ENCODE results near the gene SPO11.

SPO11 gene

DNA sequence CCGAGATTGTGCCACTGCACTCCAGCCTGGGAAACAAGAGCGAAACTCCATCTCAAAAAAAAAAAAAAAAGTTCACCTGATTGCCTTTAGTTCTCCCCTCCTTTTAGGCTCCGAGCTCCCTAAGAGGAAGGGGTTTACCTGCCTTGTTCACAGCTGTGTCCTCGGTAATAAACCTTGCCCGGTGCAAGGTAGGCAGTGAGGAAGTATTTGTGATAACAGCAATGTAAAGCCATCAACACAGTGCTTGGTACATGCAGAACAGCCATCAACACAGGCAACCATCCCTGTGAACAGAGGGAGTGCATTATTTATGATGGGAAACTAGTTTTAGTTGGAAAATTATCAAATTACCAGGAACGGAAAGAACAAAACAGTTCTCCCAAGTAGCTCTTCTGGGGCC, 1.8 kb upstream of the SPO11 start:
- no peak overlapping the region for H3K4me3 ChIP-seq (ENCODE audit: insufficient read depth in 1 of 2, low read depth in 1 of 2, low read length in 2 of 2)
- H3K79me1 ChIP-seq (replicated peaks; ENCODE audit: low read length, poor library complexity, severe bottlenecking), result no peaks in the 10 kb centered on the region
- H3K18ac ChIP-seq (ENCODE audit: low read depth in 1 of 2, low read length in 2 of 2), result no peak overlapping the region
- no peak overlapping the region for H2BK12ac ChIP-seq (ENCODE audit: low read length in 2 of 2)
- WGBS, result 92% methylated on average over 5 of the region's 6 CpGs
- H4K91ac ChIP-seq (ENCODE audit: low read length), result no peak overlapping the region
- no peak overlapping the region for H2BK15ac ChIP-seq (ENCODE audit: low read depth, poor library complexity, severe bottlenecking)
- no peak overlapping the region for H2AK5ac ChIP-seq (ENCODE audit: low read length, severe bottlenecking)
- peaks cover 29 to 45% of the 10 kb centered on the region in 2 experiments for H3K27me3 ChIP-seq (ENCODE audit: control insufficient read depth in 1 of 2, insufficient read depth in 1 of 2, low read length in 2 of 2)
- DNase-seq, result no peak
- H2BK5ac ChIP-seq (ENCODE audit: low read depth, low read length, poor library complexity, severe bottlenecking), result no peak overlapping the region
- no peak overlapping the region for H3K4ac ChIP-seq (ENCODE audit: low read depth in 1 of 2, low read length in 2 of 2)
- H3K4me2 ChIP-seq (ENCODE audit: low read length, poor library complexity, severe bottlenecking), result no peak overlapping the region
- no peaks in the 10 kb centered on the region for H3K36me3 ChIP-seq (ENCODE audit: control insufficient read depth in 1 of 2, insufficient read depth in 2 of 2, low read depth in 1 of 2, low read length in 2 of 2)
- no peak overlapping the region for H3K14ac ChIP-seq (ENCODE audit: low read length in 2 of 2)
- peaks cover 5% of the 10 kb centered on the region for H3K4me1 ChIP-seq (ENCODE audit: control insufficient read depth, insufficient read depth, low read depth, low read length)
- no peak overlapping the region for H4K8ac ChIP-seq (ENCODE audit: low read length)
- H2AFZ ChIP-seq (ENCODE audit: low read depth, low read length), result no peak overlapping the region
- H3K9me3 ChIP-seq (ENCODE audit: control insufficient read depth, low read length), result no peaks in the 10 kb centered on the region
- no peak overlapping the region for H2BK120ac ChIP-seq (ENCODE audit: low read depth, low read length)
- no peak overlapping the region for H3K23ac ChIP-seq (ENCODE audit: low read length in 2 of 2)
- H3K27ac ChIP-seq (ENCODE audit: low read length, poor library complexity, severe bottlenecking), result no peak overlapping the region
- no peak overlapping the region for H3K9ac ChIP-seq (ENCODE audit: low read length)

DNA sequence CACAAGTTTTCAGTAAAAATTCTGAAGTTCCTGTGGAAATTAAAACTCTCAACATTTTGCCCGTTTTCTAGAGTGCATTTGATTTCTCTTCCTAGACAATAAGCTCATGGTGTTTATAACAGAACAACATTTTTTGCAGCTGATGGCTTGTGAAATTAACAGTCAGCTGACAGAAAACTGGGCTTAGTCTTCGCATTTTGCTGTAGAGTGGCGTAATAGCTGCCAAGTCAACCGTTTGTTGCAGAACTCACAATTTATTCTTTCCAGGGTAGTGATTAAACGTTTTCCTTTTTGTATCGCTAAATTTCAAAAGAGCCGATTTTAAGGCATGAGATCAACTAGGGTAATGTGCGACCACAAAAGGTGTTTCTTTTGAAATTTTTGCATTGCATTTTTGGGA, 1.4 kb downstream of the SPO11 start:
- Histone ChIP-seq H3K18ac (ENCODE audit: low read depth in 1 of 2, low read length in 2 of 2) (no peak overlapping the region), H2BK5ac (ENCODE audit: low read depth, low read length, poor library complexity, severe bottlenecking) (no peak overlapping the region), H2AFZ (ENCODE audit: low read depth, low read length) (no peak overlapping the region), H3K14ac (ENCODE audit: low read length in 2 of 2) (no peak overlapping the region), H3K23ac (ENCODE audit: low read length in 2 of 2) (no peak overlapping the region), H3K27ac (ENCODE audit: low read length, poor library complexity, severe bottlenecking) (no peak overlapping the region), H2BK15ac (ENCODE audit: low read depth, poor library complexity, severe bottlenecking) (no peak overlapping the region), H3K27me3 (ENCODE audit: control insufficient read depth in 1 of 2, insufficient read depth in 1 of 2, low read length in 2 of 2) (peaks cover 18 to 32% of the 10 kb centered on the region in 2 experiments), H3K4me3 (ENCODE audit: insufficient read depth in 1 of 2, low read depth in 1 of 2, low read length in 2 of 2) (no peak overlapping the region), H2AK5ac (ENCODE audit: low read length, severe bottlenecking) (no peak overlapping the region), H4K91ac (ENCODE audit: low read length) (no peak overlapping the region), H4K8ac (ENCODE audit: low read length) (no peak overlapping the region), H3K36me3 (ENCODE audit: control insufficient read depth in 1 of 2, insufficient read depth in 2 of 2, low read depth in 1 of 2, low read length in 2 of 2) (no peaks in the 10 kb centered on the region), H2BK120ac (ENCODE audit: low read depth, low read length) (no peak overlapping the region), H2BK12ac (ENCODE audit: low read length in 2 of 2) (no peak overlapping the region), H3K4ac (ENCODE audit: low read depth in 1 of 2, low read length in 2 of 2) (no peak overlapping the region), H3K9me3 (ENCODE audit: control insufficient read depth, low read length) (no peaks in the 10 kb centered on the region), H3K9ac (ENCODE audit: low read length) (peak overlapping the region; percentile 66), H3K79me1 (replicated peaks; ENCODE audit: low read length, poor library complexity, severe bottlenecking) (no peaks in the 10 kb centered on the region), H3K4me1 (ENCODE audit: control insufficient read depth, insufficient read depth, low read depth, low read length) (peaks cover 1% of the 10 kb centered on the region), H3K4me2 (ENCODE audit: low read length, poor library complexity, severe bottlenecking) (no peak overlapping the region)
- DNase-seq, result no peak
- 83% methylated on average over 7 of the region's 8 CpGs for WGBS

DNA sequence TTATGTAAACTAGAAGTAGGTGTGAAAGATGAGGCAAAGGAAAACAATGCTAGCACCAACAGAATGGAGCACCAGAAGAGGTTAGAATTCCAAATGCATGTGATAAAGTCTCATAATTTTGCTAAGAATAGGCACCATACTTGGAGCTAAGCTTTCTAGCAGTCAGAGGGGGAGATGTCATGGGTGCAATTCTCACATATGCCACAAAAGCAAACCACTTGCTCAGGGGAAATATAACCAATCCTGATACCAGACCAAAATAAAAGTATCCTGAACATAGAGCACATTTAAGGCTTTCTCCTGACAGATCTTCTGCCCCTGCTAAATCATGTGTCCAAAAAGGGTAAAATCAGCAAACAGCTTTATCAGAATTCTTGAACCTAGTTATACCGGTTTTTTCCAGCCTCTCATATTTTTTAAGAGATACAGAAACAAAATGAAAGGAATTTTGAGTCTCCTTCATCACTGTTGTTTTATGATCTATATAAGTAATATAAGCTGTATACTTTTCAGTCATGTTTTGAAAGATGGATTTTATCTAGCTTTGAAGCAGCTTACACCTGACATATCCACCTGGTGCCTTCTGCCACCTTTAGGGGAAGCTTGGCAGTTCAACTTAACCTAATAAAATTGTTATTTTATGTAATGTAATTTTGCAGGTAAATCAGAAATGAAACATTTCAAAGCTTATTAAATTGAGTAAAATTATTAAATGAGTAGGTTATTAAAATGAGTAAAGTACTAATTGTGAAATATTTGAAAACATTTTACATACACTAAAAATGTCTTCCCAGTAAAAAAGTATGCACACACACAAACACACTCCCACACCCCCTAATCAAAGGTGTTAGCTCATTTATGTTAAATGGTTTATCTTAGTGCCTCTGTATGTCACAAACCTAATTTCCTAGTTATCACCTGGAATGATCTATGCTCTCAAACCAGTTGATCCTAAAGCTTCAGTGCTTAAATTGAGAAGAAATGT, 2.8 kb downstream of the SPO11 start:
- no peak overlapping the region for H4K91ac ChIP-seq (ENCODE audit: low read length)
- WGBS, result no CpG with 5 or more reads among the region's 1 CpG
- H3K79me1 ChIP-seq (replicated peaks; ENCODE audit: low read length, poor library complexity, severe bottlenecking), result no peaks in the 10 kb centered on the region
- no peaks in the 10 kb centered on the region for H3K36me3 ChIP-seq (ENCODE audit: control insufficient read depth in 1 of 2, insufficient read depth in 2 of 2, low read depth in 1 of 2, low read length in 2 of 2)
- H2BK15ac ChIP-seq (ENCODE audit: low read depth, poor library complexity, severe bottlenecking), result no peak overlapping the region
- H3K9ac ChIP-seq (ENCODE audit: low read length), result no peak overlapping the region
- H3K27me3 ChIP-seq (ENCODE audit: control insufficient read depth in 1 of 2, insufficient read depth in 1 of 2, low read length in 2 of 2), result peaks cover 16 to 19% of the 10 kb centered on the region in 2 experiments
- no peak for DNase-seq
- H3K9me3 ChIP-seq (ENCODE audit: control insufficient read depth, low read length), result no peaks in the 10 kb centered on the region
- no peak overlapping the region for H2AFZ ChIP-seq (ENCODE audit: low read depth, low read length)
- no peak overlapping the region for H2BK120ac ChIP-seq (ENCODE audit: low read depth, low read length)
- no peak overlapping the region for H3K14ac ChIP-seq (ENCODE audit: low read length in 2 of 2)
- H3K27ac ChIP-seq (ENCODE audit: low read length, poor library complexity, severe bottlenecking), result no peak overlapping the region
- no peak overlapping the region for H3K4me3 ChIP-seq (ENCODE audit: insufficient read depth in 1 of 2, low read depth in 1 of 2, low read length in 2 of 2)
- H3K18ac ChIP-seq (ENCODE audit: low read depth in 1 of 2, low read length in 2 of 2), result no peak overlapping the region
- H3K4me1 ChIP-seq (ENCODE audit: control insufficient read depth, insufficient read depth, low read depth, low read length), result peaks cover 1% of the 10 kb centered on the region
- H3K4ac ChIP-seq (ENCODE audit: low read depth in 1 of 2, low read length in 2 of 2), result no peak overlapping the region
- H3K23ac ChIP-seq (ENCODE audit: low read length in 2 of 2), result no peak overlapping the region
- no peak overlapping the region for H3K4me2 ChIP-seq (ENCODE audit: low read length, poor library complexity, severe bottlenecking)
- no peak overlapping the region for H2AK5ac ChIP-seq (ENCODE audit: low read length, severe bottlenecking)
- H2BK5ac ChIP-seq (ENCODE audit: low read depth, low read length, poor library complexity, severe bottlenecking), result no peak overlapping the region
- H4K8ac ChIP-seq (ENCODE audit: low read length), result no peak overlapping the region
- no peak overlapping the region for H2BK12ac ChIP-seq (ENCODE audit: low read length in 2 of 2)

DNA sequence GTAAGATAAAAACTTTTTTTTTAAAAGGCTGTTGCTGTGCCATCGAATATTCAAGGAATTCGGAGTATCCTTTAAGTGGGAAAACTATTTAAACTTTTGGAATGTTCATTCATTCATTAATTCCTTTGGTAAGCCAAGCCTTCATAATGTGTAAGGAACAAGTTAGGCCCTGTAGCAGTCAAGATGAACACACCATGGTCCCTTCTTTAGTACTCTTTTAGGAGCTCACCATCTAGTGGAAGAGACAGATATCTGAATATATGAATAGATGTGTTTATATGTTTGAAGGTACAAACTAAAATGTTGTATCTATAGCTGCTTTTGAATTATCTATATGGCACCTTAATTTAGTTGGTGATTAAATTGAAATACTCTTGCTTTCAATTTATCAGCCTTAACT, 5.8 kb downstream of the SPO11 start:
- Histone ChIP-seq H2AK5ac (ENCODE audit: low read length, severe bottlenecking) (no peak overlapping the region), H2BK5ac (ENCODE audit: low read depth, low read length, poor library complexity, severe bottlenecking) (no peak overlapping the region), H4K8ac (ENCODE audit: low read length) (no peak overlapping the region), H3K79me1 (replicated peaks; ENCODE audit: low read length, poor library complexity, severe bottlenecking) (no peaks in the 10 kb centered on the region), H3K27me3 (ENCODE audit: control insufficient read depth in 1 of 2, insufficient read depth in 1 of 2, low read length in 2 of 2) (peaks cover 12 to 16% of the 10 kb centered on the region in 2 experiments), H3K9me3 (ENCODE audit: control insufficient read depth, low read length) (no peaks in the 10 kb centered on the region), H3K14ac (ENCODE audit: low read length in 2 of 2) (no peak overlapping the region), H2BK12ac (ENCODE audit: low read length in 2 of 2) (no peak overlapping the region), H2AFZ (ENCODE audit: low read depth, low read length) (no peak overlapping the region), H3K23ac (ENCODE audit: low read length in 2 of 2) (no peak overlapping the region), H3K4me2 (ENCODE audit: low read length, poor library complexity, severe bottlenecking) (no peak overlapping the region), H3K27ac (ENCODE audit: low read length, poor library complexity, severe bottlenecking) (no peak overlapping the region), H3K18ac (ENCODE audit: low read depth in 1 of 2, low read length in 2 of 2) (no peak overlapping the region), H3K36me3 (ENCODE audit: control insufficient read depth in 1 of 2, insufficient read depth in 2 of 2, low read depth in 1 of 2, low read length in 2 of 2) (no peaks in the 10 kb centered on the region), H4K91ac (ENCODE audit: low read length) (no peak overlapping the region), H2BK120ac (ENCODE audit: low read depth, low read length) (no peak overlapping the region), H3K4me3 (ENCODE audit: insufficient read depth in 1 of 2, low read depth in 1 of 2, low read length in 2 of 2) (no peak overlapping the region), H3K4ac (ENCODE audit: low read depth in 1 of 2, low read length in 2 of 2) (no peak overlapping the region), H3K9ac (ENCODE audit: low read length) (no peak overlapping the region), H3K4me1 (ENCODE audit: control insufficient read depth, insufficient read depth, low read depth, low read length) (no peaks in the 10 kb centered on the region), H2BK15ac (ENCODE audit: low read depth, poor library complexity, severe bottlenecking) (no peak overlapping the region)
- DNase-seq, result no peak
- WGBS, result 89% methylated on average over 2 of the region's 2 CpGs
